ENCODE results near the gene BLCAP. TPM values are rescaled to one million over a fixed set of nuclear protein-coding genes. Genes with fewer than 3 reads are reported as not detected.
"Not testable (repeated sequence)": the region's sequence is repeated elsewhere in the genome, so short reads cannot be mapped to it uniquely, and the experiment has no call there.

Gene BLCAP
- total RNA-seq, 4 donors from 2014 or later = 66.4 to 104 (median 78.1) TPM

GRCh38 chr20:37556538-37556937, 28.9 kb upstream of the BLCAP start:
- TF ChIP-seq POLR2A (IDR thresholded peaks at IDR 0.05) (no peak), CTCF (IDR thresholded peaks at IDR 0.05) (no peak)
- intact Hi-C loops (cut with DNase I) = no loop called here
- DNase-seq = no peak

GRCh38 chr20:37554721-37555298, 27.1 kb upstream of the BLCAP start:
- H3K36me3 ChIP-seq; H3K4me1 ChIP-seq; intact Hi-C loops (cut with DNase I); H3K27ac ChIP-seq; H3K9me3 ChIP-seq; H3K4me3 ChIP-seq; DNase-seq: not testable (repeated sequence)
- 68 to 69% methylated on average over 13 of the region's 13 CpGs for WGBS, 2 donors
- peaks cover 0 to 26% (median 0%) of the 10 kb centered on the region in 4 donors for H3K27me3 ChIP-seq

More at GRCh38 chr20:37556538-37556937, 28.9 kb upstream of the BLCAP start:
- H3K36me3 ChIP-seq = no peaks in the 10 kb centered on the region
- H3K4me3 ChIP-seq = no peak overlapping the region
- no peaks in the 10 kb centered on the region for H3K9me3 ChIP-seq
- H3K4me1 ChIP-seq = no peaks in the 10 kb centered on the region
- H3K27ac ChIP-seq = no peak overlapping the region
- WGBS, 2 donors = 86% methylated on average over 6 of the region's 6 CpGs
- H3K27me3 ChIP-seq = peaks cover 0 to 35% (median 0%) of the 10 kb centered on the region in 4 donors

GRCh38 chr20:37552415-37552814, 24.7 kb upstream of the BLCAP start:
- Histone ChIP-seq H3K9me3 (no peaks in the 10 kb centered on the region), H3K27me3 (peaks cover 0 to 18% (median 0%) of the 10 kb centered on the region in 4 donors), H3K4me3 (no peak overlapping the region), H3K36me3 (no peaks in the 10 kb centered on the region), H3K4me1 (no peaks in the 10 kb centered on the region), H3K27ac (no peak overlapping the region)
- WGBS, 2 donors = 10 to 17% methylated on average over 1 of the region's 1 CpG
- intact Hi-C loops (cut with DNase I) = no loop called here
- no peak for DNase-seq
- TF ChIP-seq CTCF (IDR thresholded peaks at IDR 0.05) = no peak
- TF ChIP-seq POLR2A (IDR thresholded peaks at IDR 0.05) = no peak

GRCh38 chr20:37551660-37552059, 24.0 kb upstream of the BLCAP start:
- H3K4me3 ChIP-seq; H3K4me1 ChIP-seq; DNase-seq; H3K9me3 ChIP-seq; H3K27ac ChIP-seq; intact Hi-C loops (cut with DNase I); H3K36me3 ChIP-seq: not testable (repeated sequence)
- 71 to 79% methylated on average over 2 of the region's 2 CpGs for WGBS, 2 donors
- peaks cover 0 to 11% (median 0%) of the 10 kb centered on the region in 4 donors for H3K27me3 ChIP-seq

- H3K4me3 ChIP-seq; intact Hi-C loops (cut with DNase I); H3K36me3 ChIP-seq; H3K27me3 ChIP-seq; H3K9me3 ChIP-seq; H3K4me1 ChIP-seq; DNase-seq; H3K27ac ChIP-seq: not testable (repeated sequence)
- 46 to 62% methylated on average over 8 to 14 of the region's 16 CpGs for WGBS, 2 donors
Measured at GRCh38 chr20:37550101-37550920, 22.6 kb upstream of the BLCAP start.

GRCh38 chr20:37547912-37548311, 20.2 kb upstream of the BLCAP start:
- DNase-seq = no peak
- TF ChIP-seq CTCF (IDR thresholded peaks at IDR 0.05) (no peak), POLR2A (IDR thresholded peaks at IDR 0.05) (no peak)
- H3K4me1 ChIP-seq = no peaks in the 10 kb centered on the region
- no peak overlapping the region for H3K4me3 ChIP-seq
- no peaks in the 10 kb centered on the region for H3K36me3 ChIP-seq
- H3K27ac ChIP-seq = no peak overlapping the region
- peaks cover 0 to 4% (median 0%) of the 10 kb centered on the region in 4 donors for H3K27me3 ChIP-seq
- intact Hi-C loops (cut with DNase I) = no loop called here
- no peaks in the 10 kb centered on the region for H3K9me3 ChIP-seq
